Lung (tissue), 12 donors: ENCODE measurements around the gene CACNA1G. TPM values are rescaled to one million over a fixed set of nuclear protein-coding genes. Genes with fewer than 3 reads are reported as not detected.
A peak's percentile ranks its signal among the peaks of the same experiment; 100 is the strongest.

Source experiments
- ATAC-seq: fragments of 200-7000 bp; cut with Tn5 transposase; one replicate; pipeline ENCODE4 v1.9.1; 2020; ENCODE audit warnings: moderate number of reproducible peaks; ENCODE audit not compliant: insufficient read depth, low FRiP score
- DNase-seq, 3 donors: peaks; one replicate each; pipeline ENCODE4 v3.0.0-alpha.2; 2013 to 2017
- H3K27ac ChIP-seq, 2 donors: one replicate each; pipeline ENCODE4 v1.5.1; 2013; ENCODE audit warnings: mild to moderate bottlenecking in 2 of 2, moderate library complexity in 2 of 2, control low read depth in 1 of 2, inconsistent platforms in 1 of 2, low read depth in 1 of 2, low read length in 1 of 2
- H3K27me3 ChIP-seq, 3 donors: one replicate each; pipeline ENCODE4 v1.5.1; 2013; ENCODE audit warnings: low read length in 2 of 3; ENCODE audit not compliant: control insufficient read depth in 3 of 3, insufficient read depth in 3 of 3
- H3K36me3 ChIP-seq, 4 donors: one replicate each; pipeline ENCODE4 v1.5.1; 2013; ENCODE audit warnings: low read length in 4 of 4, mild to moderate bottlenecking in 1 of 4, moderate library complexity in 1 of 4; ENCODE audit not compliant: control insufficient read depth in 4 of 4, insufficient read depth in 4 of 4
- H3K4me1 ChIP-seq, 5 donors: one replicate each; pipeline ENCODE4 v1.5.1; 2013; ENCODE audit warnings: low read length in 5 of 5, mild to moderate bottlenecking in 2 of 5, moderate library complexity in 1 of 5; ENCODE audit not compliant: control insufficient read depth in 5 of 5, insufficient read depth in 5 of 5
- H3K4me3 ChIP-seq: one replicate; pipeline ENCODE4 v1.5.1; 2013; ENCODE audit warnings: mild to moderate bottlenecking, control low read depth, moderate library complexity
- H3K9ac ChIP-seq, 2 donors: one replicate each; pipeline ENCODE4 v1.5.1; 2013; ENCODE audit warnings: low read length in 2 of 2, control low read depth in 1 of 2; ENCODE audit not compliant: insufficient read depth in 1 of 2
- H3K9me3 ChIP-seq, 4 donors: one replicate each; pipeline ENCODE4 v1.5.1; 2013; ENCODE audit warnings: low read length in 3 of 4, mild to moderate bottlenecking in 1 of 4, moderate library complexity in 1 of 4; ENCODE audit not compliant: control insufficient read depth in 4 of 4, insufficient read depth in 3 of 4
- CTCF ChIP-seq: IDR thresholded peaks from 2 replicates; pipeline ENCODE4 v1.5.1; 2012; ENCODE audit warnings: mild to moderate bottlenecking; ENCODE audit errors: control extremely low read depth, extremely low read depth
- WGBS, 2 donors: extraction: QIAGEN DNeasy Blood & Tissue Kit; methylation state at CpG; one replicate each; pipeline ENCODE4 v1.1.7; 2013; 5-methylcytosine and 5-hydroxymethylcytosine counted together
- polyA plus RNA-seq, 2 donors: library from polyadenylated mRNA; stranded (reverse); fragments of 200-250 nt; gene quantifications; one replicate each; pipeline ENCODE4 v1.2.1, GENCODE V29; 2013
- total RNA-seq, 2 donors: library from RNA; depleted of rRNA in 1 of 2; stranded (reverse); fragments of >200 nt in 1 of 2; gene quantifications; one replicate each; pipeline ENCODE4 v1.2.1, GENCODE V29; 2014 to 2021
- donor health status: control.
- donor health status: control.
- donor health status: Bipolar disorder and iron deficiency.
- donor health status: healthy.
- donor health status: DM: yes; HTN: yes; CAD: no.

The CACNA1G gene
- total and polyA plus RNA-seq, 4 donors = 0.14 to 3.6 (median 0.24) TPM

- Histone ChIP-seq H3K9ac (no peak overlapping the region), H3K9me3 (no peaks in the 10 kb centered on the region), H3K4me3 (no peak overlapping the region), H3K36me3 (no peaks in the 10 kb centered on the region), H3K27me3 (peaks cover 0 to 2% (median 0%) of the 10 kb centered on the region in 3 donors), H3K4me1 (peaks cover 0 to 45% (median 8%) of the 10 kb centered on the region in 5 donors), H3K27ac (no peak overlapping the region)
- no peak for TF ChIP-seq CTCF
- DNase-seq = no peak
- WGBS, 2 donors = 94 to 95% methylated on average over 5 of the region's 5 CpGs
- ATAC-seq = no peak
Measured at GRCh38 chr17:50632637-50633036, 72.1 kb downstream of the CACNA1G start.

GRCh38 chr17:50633683-50634082 lies 73.2 kb downstream of the CACNA1G start:
- Histone ChIP-seq H3K9ac (no peak overlapping the region), H3K27me3 (peaks cover 0 to 2% (median 0%) of the 10 kb centered on the region in 3 donors), H3K36me3 (no peaks in the 10 kb centered on the region), H3K9me3 (no peaks in the 10 kb centered on the region), H3K4me1 (peaks cover 0 to 41% (median 11%) of the 10 kb centered on the region in 5 donors), H3K27ac (no peak overlapping the region), H3K4me3 (no peak overlapping the region)
- no peak for TF ChIP-seq CTCF
- no peak for DNase-seq
- WGBS, 2 donors = 92 to 93% methylated on average over 9 of the region's 9 CpGs
- ATAC-seq = no peak

GRCh38 chr17:50634224-50634914 lies 73.9 kb downstream of the CACNA1G start, which contains the start of gene ABCC3:
ABCC3 (plus strand) TSS chr17:50634881; CDS start chr17:50634937, 56 bp downstream.
- Histone ChIP-seq H3K9ac (peak within 1 kb of the TSS; percentile 30 to 75), H3K36me3 (no peaks in the 10 kb centered on the region), H3K27me3 (peaks cover 0 to 2% (median 0%) of the 10 kb centered on the region in 3 donors), H3K4me3 (peak within 1 kb of the TSS; percentile 41), H3K9me3 (no peaks in the 10 kb centered on the region), H3K27ac (peak within 1 kb of the TSS in 1 of 2 donors; percentile 39), H3K4me1 (peaks cover 0 to 41% (median 15%) of the 10 kb centered on the region in 5 donors)
- 10 to 12% methylated on average over 44 to 48 of the region's 48 CpGs for WGBS, 2 donors
- ATAC-seq = peak; percentile 35
- TF ChIP-seq CTCF = no peak
- peak; percentile 76 to 84 (median 79) for DNase-seq
